GM18511 (cell line): Measurements from ENCODE around the gene IQCN.
A peak's percentile ranks its signal among the peaks of the same experiment; 100 is the strongest.

Experiments used
- ATAC-seq: cut with Tn5 transposase; IDR thresholded peaks from one replicate; pipeline ENCODE4 v1.9.1; 2021; ENCODE audit warnings: mild to moderate bottlenecking, moderate library complexity; ENCODE audit not compliant: unreplicated experiment

Gene IQCN

GRCh38 chr19:18306209-18306887, 32.1 kb upstream of the IQCN start:
- ATAC-seq = no peak

GRCh38 chr19:18304458-18305310, 30.4 kb upstream of the IQCN start:
- ATAC-seq = peak; percentile 61

GRCh38 chr19:18304208-18304457, 29.9 kb upstream of the IQCN start:
- no peak for ATAC-seq

- no peak for ATAC-seq
Observed at GRCh38 chr19:18301718-18302111, 27.5 kb upstream of the IQCN start.

- ATAC-seq = no peak
Observed at GRCh38 chr19:18300930-18301717, 26.9 kb upstream of the IQCN start.

GRCh38 chr19:18299654-18300053, 25.4 kb upstream of the IQCN start:
- ATAC-seq = no peak

GRCh38 chr19:18298601-18299000, 24.3 kb upstream of the IQCN start:
- no peak for ATAC-seq

- ATAC-seq = no peak
Observed at GRCh38 chr19:18297308-18297707, 23.1 kb upstream of the IQCN start.

GRCh38 chr19:18295034-18295451, 20.8 kb upstream of the IQCN start:
- ATAC-seq = no peak

GRCh38 chr19:18294467-18294864, 20.2 kb upstream of the IQCN start:
- no peak for ATAC-seq

GRCh38 chr19:18293642-18294466, 19.6 kb upstream of the IQCN start:
- ATAC-seq = no peak

- ATAC-seq = no peak
Observed at GRCh38 chr19:18292810-18293641, 18.8 kb upstream of the IQCN start.

- ATAC-seq = no peak
Observed at GRCh38 chr19:18292462-18292809, 18.2 kb upstream of the IQCN start.

- ATAC-seq = peak; percentile 48
Observed at GRCh38 chr19:18291590-18292461, 17.6 kb upstream of the IQCN start.

- peak; percentile 21 for ATAC-seq
Observed at GRCh38 chr19:18291019-18291524, 16.8 kb upstream of the IQCN start.

GRCh38 chr19:18290302-18291018, 16.2 kb upstream of the IQCN start:
- peak; percentile 42 for ATAC-seq

GRCh38 chr19:18289471-18290301, 15.4 kb upstream of the IQCN start:
- ATAC-seq = no peak
